Brain microvascular endothelial cell (primary cell): ENCODE measurements around the gene PHOSPHO2.
A peak's percentile ranks its signal among the peaks of the same experiment; 100 is the strongest.

ENCODE experiments used
- DNase-seq: peaks from one replicate; pipeline ENCODE4 v3.0.0-alpha.2; 2020
- H3K27ac ChIP-seq: fragments of 250-450 bp; sonication (Bioruptor Pico); 2 replicates; pipeline ENCODE4 v1.5.1; 2020; ENCODE audit warnings: mild to moderate bottlenecking, moderate library complexity
- H3K27me3 ChIP-seq: fragments of 250-450 bp; sonication (Bioruptor Pico); replicated peaks from 2 replicates; pipeline ENCODE4 v1.5.1; 2020; ENCODE audit warnings: mild to moderate bottlenecking
- H3K36me3 ChIP-seq: fragments of 250-450 bp; sonication (Bioruptor Pico); replicated peaks from 2 replicates; pipeline ENCODE4 v1.5.1; 2020; ENCODE audit warnings: mild to moderate bottlenecking
- H3K4me3 ChIP-seq: 2 replicates; pipeline ENCODE4 v1.5.1; 2011; ENCODE audit warnings: low read depth, mild to moderate bottlenecking, control low read depth, low read length, moderate library complexity
- CTCF ChIP-seq: IDR thresholded peaks from 2 replicates; pipeline ENCODE4 v1.5.1; 2011; ENCODE audit warnings: low read depth, mild to moderate bottlenecking, moderate library complexity, low read length, control low read depth, inconsistent platforms; ENCODE audit errors: missing control alignments
- in situ Hi-C: cut with HindIII; loops from 2 replicates; pipeline ENCODE4 v1.10.0; 2017; ENCODE audit warnings: low sequenced_read_pairs, low pct_ligation_motif_present

PHOSPHO2 gene

GRCh38 chr2:169734169-169734847, 40.0 kb downstream of the PHOSPHO2 start:
- Histone ChIP-seq H3K27ac (no peak overlapping the region), H3K4me3 (peak overlapping the region; percentile 67), H3K27me3 (no peaks in the 10 kb centered on the region), H3K36me3 (no peaks in the 10 kb centered on the region)
- no peak for DNase-seq
- in situ Hi-C loops = no loop called here
- no peak for TF ChIP-seq CTCF

GRCh38 chr2:169735623-169736022, 41.4 kb downstream of the PHOSPHO2 start:
- H3K4me3 ChIP-seq = no peak overlapping the region
- TF ChIP-seq CTCF = no peak
- in situ Hi-C loops = no loop called here

GRCh38 chr2:169736902-169737301, 42.6 kb downstream of the PHOSPHO2 start:
- H3K27ac ChIP-seq = no peak overlapping the region
- no peak for TF ChIP-seq CTCF
- H3K36me3 ChIP-seq = no peaks in the 10 kb centered on the region
- in situ Hi-C loops = no loop called here
- no peaks in the 10 kb centered on the region for H3K27me3 ChIP-seq
- H3K4me3 ChIP-seq = no peak overlapping the region
- peak; percentile 24 for DNase-seq

More at GRCh38 chr2:169735623-169736022, 41.4 kb downstream of the PHOSPHO2 start:
- H3K27me3 ChIP-seq = no peaks in the 10 kb centered on the region
- H3K27ac ChIP-seq = no peak overlapping the region
- H3K36me3 ChIP-seq = no peaks in the 10 kb centered on the region
- no peak for DNase-seq

GRCh38 chr2:169738566-169739229, 44.4 kb downstream of the PHOSPHO2 start:
- H3K27ac ChIP-seq = no peak overlapping the region
- DNase-seq = no peak
- in situ Hi-C loops = no loop called here
- no peak overlapping the region for H3K4me3 ChIP-seq
- no peak for TF ChIP-seq CTCF
- H3K36me3 ChIP-seq = no peaks in the 10 kb centered on the region
- no peaks in the 10 kb centered on the region for H3K27me3 ChIP-seq

GRCh38 chr2:169739351-169739750, 45.1 kb downstream of the PHOSPHO2 start:
- no peaks in the 10 kb centered on the region for H3K36me3 ChIP-seq
- DNase-seq = no peak

More at GRCh38 chr2:169739351-169739750, 45.1 kb downstream of the PHOSPHO2 start:
- H3K27me3 ChIP-seq = no peaks in the 10 kb centered on the region
- no peak overlapping the region for H3K27ac ChIP-seq
- no peak for TF ChIP-seq CTCF
- in situ Hi-C loops = no loop called here
- H3K4me3 ChIP-seq = no peak overlapping the region
